BE2C (cell line): Measurements from ENCODE around the gene CEP250. TPM values are rescaled to one million over a fixed set of nuclear protein-coding genes. Genes with fewer than 3 reads are reported as not detected.
A peak's percentile ranks its signal among the peaks of the same experiment; 100 is the strongest.

Experiments
- DNase-seq: peaks from one replicate; pipeline ENCODE4 v3.0.0-alpha.2; 2020
- H3K27me3 ChIP-seq: fragments of 250-450 bp; sonication (Bioruptor Pico); 2 replicates; pipeline ENCODE4 v1.5.1; 2020; ENCODE audit warnings: mild to moderate bottlenecking
- H3K36me3 ChIP-seq: fragments of 250-450 bp; sonication (Bioruptor Pico); 2 replicates; pipeline ENCODE4 v1.5.1; 2020; ENCODE audit warnings: mild to moderate bottlenecking
- H3K4me1 ChIP-seq: fragments of 250-450 bp; sonication (Bioruptor Pico); 2 replicates; pipeline ENCODE4 v1.5.1; 2020
- H3K4me3 ChIP-seq: 2 replicates; pipeline ENCODE4 v1.5.1; 2011; ENCODE audit warnings: low read depth, low read length
- H3K9me3 ChIP-seq: fragments of 250-450 bp; sonication (Bioruptor Pico); 2 replicates; pipeline ENCODE4 v1.5.1; 2020
- CTCF ChIP-seq: IDR thresholded peaks from 2 replicates; pipeline ENCODE4 v1.5.1; 2012; ENCODE audit warnings: mild to moderate bottlenecking, low read depth, low read length
- polyA plus RNA-seq: library from polyadenylated mRNA; unstranded; fragments of >200 nt; gene quantifications from one replicate; pipeline ENCODE4 v1.2.1, GENCODE V29; 2012; ENCODE audit warnings: low read depth, missing spikeins; ENCODE audit not compliant: insufficient read length, insufficient read depth

CEP250 gene
- polyA plus RNA-seq, result 25.7 TPM

- peak; percentile 98 for DNase-seq
- no peaks in the 10 kb centered on the region for H3K27me3 ChIP-seq
- H3K9me3 ChIP-seq, result no peaks in the 10 kb centered on the region
- H3K4me3 ChIP-seq, result peak within 1 kb of the TSS; percentile 75
- peaks cover 2% of the 10 kb centered on the region; the same call in 1 of the 2 replicates for H3K36me3 ChIP-seq
- TF ChIP-seq CTCF, result no peak
- peaks cover 4% of the 10 kb centered on the region; the same call in 1 of the 2 replicates for H3K4me1 ChIP-seq
Observed at GRCh38 chr20:35454881-35455609, at the start of gene CEP250. Gene CEP250 (plus strand): TSS chr20:35455598. CDS start chr20:35462368, 6,770 bp downstream.

- TF ChIP-seq CTCF, result no peak
- H3K36me3 ChIP-seq, result peaks cover 41% of the 10 kb centered on the region
- no peaks in the 10 kb centered on the region for H3K27me3 ChIP-seq
- H3K4me1 ChIP-seq, result no peaks in the 10 kb centered on the region
- no peak for DNase-seq
- no peaks in the 10 kb centered on the region for H3K9me3 ChIP-seq
- no peak overlapping the region for H3K4me3 ChIP-seq
Observed at GRCh38 chr20:35405775-35406174, 49.6 kb upstream of the CEP250 start.

- no peak for DNase-seq
- Histone ChIP-seq H3K4me1 (no peaks in the 10 kb centered on the region), H3K4me3 (no peak overlapping the region), H3K36me3 (peaks cover 37% of the 10 kb centered on the region), H3K9me3 (no peaks in the 10 kb centered on the region), H3K27me3 (no peaks in the 10 kb centered on the region)
- TF ChIP-seq CTCF, result no peak
Observed at GRCh38 chr20:35408270-35408669, 47.1 kb upstream of the CEP250 start.

- no peak for TF ChIP-seq CTCF
- peaks cover 32% of the 10 kb centered on the region for H3K36me3 ChIP-seq
- H3K9me3 ChIP-seq, result no peaks in the 10 kb centered on the region
- no peak for DNase-seq
- no peaks in the 10 kb centered on the region for H3K27me3 ChIP-seq
- no peak overlapping the region for H3K4me3 ChIP-seq
- H3K4me1 ChIP-seq, result no peaks in the 10 kb centered on the region
Observed at GRCh38 chr20:35409542-35409941, 45.9 kb upstream of the CEP250 start.

- Histone ChIP-seq H3K36me3 (peaks cover 28% of the 10 kb centered on the region), H3K27me3 (no peaks in the 10 kb centered on the region), H3K9me3 (no peaks in the 10 kb centered on the region), H3K4me1 (no peaks in the 10 kb centered on the region), H3K4me3 (peak overlapping the region; percentile 97)
- no peak for TF ChIP-seq CTCF
- DNase-seq, result no peak
Observed at GRCh38 chr20:35410613-35411012, 44.8 kb upstream of the CEP250 start.

- DNase-seq, result no peak
- Histone ChIP-seq H3K4me3 (no peak overlapping the region), H3K27me3 (peaks cover 31% of the 10 kb centered on the region), H3K4me1 (no peaks in the 10 kb centered on the region), H3K9me3 (no peaks in the 10 kb centered on the region), H3K36me3 (no peaks in the 10 kb centered on the region)
- no peak for TF ChIP-seq CTCF
Observed at GRCh38 chr20:35421322-35421721, 34.1 kb upstream of the CEP250 start.
